M059J (cell line): ENCODE results near the gene MEGF6. TPM values are rescaled to one million over a fixed set of nuclear protein-coding genes. Genes with fewer than 3 reads are reported as not detected.

Source experiments
- DNase-seq: peaks from one replicate; pipeline ENCODE4 v3.0.0-alpha.2; 2012; ENCODE audit warnings: low read depth
- total RNA-seq: library from RNA; depleted of rRNA; stranded (reverse); fragments of >200 nt; shearing (Covaris generic); gene quantifications from 2 replicates; pipeline ENCODE4 v1.2.3, GENCODE V29; 2014

Gene MEGF6
- total RNA-seq, 1 experiment from 2014 or later = 20.9 TPM

GRCh38 chr1:3460672-3461131 lies 150.6 kb downstream of the MEGF6 start:
- peak; percentile 69 for DNase-seq

GRCh38 chr1:3459940-3460671 lies 151.2 kb downstream of the MEGF6 start:
- DNase-seq = no peak

DNA sequence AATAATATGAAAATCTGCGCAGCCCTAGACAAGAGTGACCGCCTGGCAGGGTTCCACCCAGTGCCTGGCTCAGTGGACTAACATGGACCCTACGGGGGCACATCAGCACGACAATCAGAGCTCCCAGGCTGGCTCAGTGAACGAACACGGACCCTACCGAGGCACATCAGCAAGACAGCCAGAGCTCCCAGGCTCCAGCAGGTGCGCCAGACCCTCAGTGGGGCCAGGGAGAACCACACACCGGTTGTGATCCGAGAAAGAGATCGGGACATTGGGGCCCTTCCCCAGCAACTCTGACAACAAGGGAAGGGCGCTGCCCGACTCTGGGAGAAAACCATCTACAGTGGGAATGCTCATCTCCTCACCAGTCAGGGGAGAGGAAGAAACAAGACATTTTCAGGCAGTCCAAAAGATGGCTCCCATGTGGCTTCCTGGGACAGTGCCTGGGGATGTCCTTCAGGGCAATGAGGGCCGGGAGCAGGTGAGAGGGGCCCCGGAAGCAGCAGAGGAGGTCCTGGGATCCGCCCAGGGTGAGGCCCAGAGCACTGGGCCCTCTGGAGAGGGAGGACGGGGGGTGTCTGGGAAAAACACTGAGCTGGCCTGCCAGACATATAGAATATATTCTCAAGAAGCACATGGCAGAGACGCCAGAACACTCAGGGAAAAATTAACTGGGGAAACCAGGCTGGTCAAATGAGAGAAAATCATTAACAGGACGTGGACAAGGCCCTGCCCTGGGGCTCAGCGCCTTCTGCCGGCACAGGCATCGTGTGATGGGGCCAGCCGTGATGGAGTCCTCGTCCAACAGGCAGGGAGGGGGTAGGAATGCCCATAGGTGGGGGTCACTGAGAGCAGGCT lies 152.0 kb downstream of the MEGF6 start:
- no peak for DNase-seq

DNA sequence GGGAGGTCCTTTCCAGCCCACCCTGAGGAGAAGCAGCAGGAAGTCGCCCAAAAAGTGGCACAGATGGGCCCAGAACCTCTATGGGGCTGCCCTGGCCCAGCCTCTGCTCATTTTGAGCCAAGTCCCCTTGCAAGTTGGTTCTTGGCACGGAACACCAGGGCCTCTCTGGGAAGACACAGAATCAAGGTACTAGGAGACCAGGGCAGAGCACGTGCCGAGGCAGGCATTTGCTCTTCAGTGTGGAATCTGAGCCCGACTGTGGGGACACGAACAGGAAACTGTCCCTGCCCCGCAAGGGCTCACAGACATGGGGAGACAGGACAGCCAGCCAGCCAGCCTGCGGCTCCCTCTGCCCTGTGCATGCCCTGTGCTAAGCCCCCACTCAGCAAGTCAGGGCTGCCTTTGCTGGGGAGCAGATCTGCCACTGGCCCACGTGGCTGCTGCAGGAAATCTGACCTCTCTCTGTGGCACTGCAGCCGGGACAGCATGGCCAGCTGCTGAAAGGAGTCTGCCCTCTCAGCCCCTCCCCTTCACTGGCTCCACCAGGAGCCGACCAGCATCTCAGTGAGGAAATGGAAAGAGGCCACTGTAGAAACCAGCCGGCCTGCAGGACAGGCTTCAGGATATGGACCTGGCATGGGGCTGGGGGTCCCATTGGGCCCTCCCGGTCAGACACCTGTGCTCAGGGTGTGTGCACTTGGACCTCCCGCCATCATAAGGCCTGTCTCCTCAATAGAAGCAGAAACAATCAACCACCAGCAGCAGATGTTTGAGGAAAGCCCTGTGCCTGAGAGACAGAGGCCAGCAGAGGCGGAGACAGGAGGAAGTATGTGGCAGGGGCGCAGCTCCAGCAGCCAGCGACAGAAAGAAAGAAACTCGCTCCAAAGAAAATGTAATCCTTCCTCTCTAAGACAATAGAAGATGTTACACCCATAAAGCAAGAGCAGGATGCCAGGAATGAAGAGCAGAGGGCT lies 153.1 kb downstream of the MEGF6 start:
- no peak for DNase-seq

- no peak for DNase-seq
Observed at GRCh38 chr1:3456964-3457909, 154.1 kb downstream of the MEGF6 start.

- DNase-seq = no peak
Observed at GRCh38 chr1:3456449-3456963, 154.8 kb downstream of the MEGF6 start.

DNA sequence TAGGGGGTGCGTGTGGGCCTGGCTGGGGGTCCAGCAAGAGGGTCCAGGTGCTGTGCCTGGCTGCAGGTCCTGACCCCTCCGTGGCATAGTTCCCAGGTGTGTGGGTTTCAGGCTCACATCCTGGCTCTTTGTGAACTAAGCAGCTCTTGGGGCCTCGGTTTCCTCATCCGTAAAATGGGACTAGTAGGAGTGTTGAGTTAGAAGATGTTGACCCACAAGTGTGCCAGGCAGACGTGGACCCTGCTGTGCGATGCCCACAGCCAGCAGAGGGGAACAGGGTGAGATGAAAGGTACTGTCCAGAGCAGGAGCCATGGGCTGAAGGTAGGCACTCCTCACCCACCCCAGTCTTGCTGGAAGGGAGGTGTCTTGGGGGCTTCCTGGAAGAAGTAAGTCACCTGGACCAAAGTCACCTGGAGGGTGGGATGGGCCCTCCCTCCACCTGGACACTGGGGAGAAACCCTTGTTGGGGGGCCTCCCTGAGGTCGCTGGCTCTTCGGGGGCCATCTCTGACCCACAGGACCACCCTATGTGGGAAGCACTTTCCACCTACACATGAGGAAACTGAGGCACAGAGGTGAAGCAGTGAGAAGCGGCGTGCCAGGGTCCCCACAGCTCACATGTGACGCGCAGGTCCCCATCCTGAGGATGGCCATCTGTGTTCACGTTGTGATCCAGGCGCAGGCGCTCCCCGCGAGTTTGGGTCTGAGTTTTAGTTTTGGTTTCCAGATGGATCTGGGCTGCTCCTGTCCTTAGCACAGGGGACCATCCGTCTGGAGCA lies 155.4 kb downstream of the MEGF6 start:
- no peak for DNase-seq

DNA sequence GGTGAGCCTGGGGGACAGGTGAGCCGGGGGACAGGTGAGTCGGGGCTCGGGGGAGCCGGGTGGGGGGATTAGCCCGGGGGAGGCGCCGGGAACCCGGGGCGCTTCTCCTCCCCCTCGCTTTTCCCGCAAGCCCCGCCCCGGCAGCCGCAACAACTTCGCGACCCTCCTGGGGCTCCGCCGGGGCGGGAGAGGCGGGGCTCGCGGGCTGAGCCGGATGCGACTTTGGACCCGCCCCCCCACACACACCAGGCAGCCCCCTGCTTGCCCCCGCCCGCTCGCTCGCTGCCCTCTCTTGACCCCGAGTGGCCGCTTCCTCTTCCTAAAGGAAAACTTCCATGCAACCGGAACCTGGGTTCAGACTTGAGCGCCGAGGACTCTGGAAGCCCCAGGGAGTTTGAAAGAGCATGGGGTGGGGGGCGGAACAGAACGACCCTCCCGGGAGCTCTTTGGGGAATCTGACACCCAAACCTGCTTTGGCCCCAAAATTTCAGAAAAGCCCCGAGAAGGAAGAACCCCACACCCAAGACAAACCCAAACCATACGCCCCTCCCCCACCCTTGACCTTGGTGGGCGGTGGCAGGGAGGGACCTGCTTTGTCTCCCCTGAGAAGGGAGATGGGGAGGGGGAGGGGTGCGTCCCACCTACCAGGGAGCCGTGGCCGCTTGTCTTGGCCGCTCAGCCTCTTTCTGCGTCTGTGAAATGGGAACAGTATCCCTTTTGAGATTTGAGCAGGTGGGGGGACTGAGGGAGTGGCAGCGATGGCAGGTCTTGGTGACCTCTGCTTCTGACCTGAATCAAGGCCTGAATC lies 156.3 kb downstream of the MEGF6 start:
- DNase-seq = peak; percentile 27

GRCh38 chr1:3453891-3454810 lies 157.2 kb downstream of the MEGF6 start, which contains the start of gene ARHGEF16:
Gene ARHGEF16, plus strand, starts transcription at chr1:3454665. Its CDS starts 8,420 bp downstream, at chr1:3463085.
- peak; percentile 54 for DNase-seq

DNA sequence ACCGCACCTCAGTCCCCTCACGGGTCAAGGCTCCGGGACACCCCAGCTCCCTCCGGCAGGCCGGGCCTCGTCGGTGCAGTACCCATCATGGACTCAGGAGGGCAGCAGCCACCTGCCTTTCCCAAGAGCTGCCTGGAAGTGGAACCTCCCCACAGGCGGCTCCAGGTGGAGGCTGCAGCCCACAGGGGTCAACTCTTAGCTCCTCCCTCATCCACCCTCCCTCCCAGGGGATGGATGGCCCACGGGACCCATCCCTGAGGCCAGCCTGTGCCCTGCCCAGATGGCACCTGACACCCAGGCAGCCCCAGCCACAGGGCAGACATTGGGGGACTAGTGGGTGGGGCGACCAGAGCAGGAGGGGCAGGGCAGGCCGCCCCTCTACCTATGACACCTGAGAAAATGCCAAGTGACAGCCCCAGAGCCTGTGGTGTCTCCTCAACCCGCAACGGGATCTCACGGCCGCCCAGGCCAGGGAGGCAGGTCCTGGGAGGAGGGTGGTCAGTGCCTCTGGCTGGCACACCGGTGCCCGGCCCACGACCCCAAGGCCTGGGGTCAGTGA lies 158.0 kb downstream of the MEGF6 start:
- DNase-seq = peak; percentile 69

GRCh38 chr1:3452866-3453175 lies 158.5 kb downstream of the MEGF6 start:
- no peak for DNase-seq

- DNase-seq = no peak
Observed at GRCh38 chr1:3451994-3452865, 159.1 kb downstream of the MEGF6 start.

GRCh38 chr1:3450983-3451382 lies 160.3 kb downstream of the MEGF6 start:
- no peak for DNase-seq

GRCh38 chr1:3450202-3450863 lies 161.0 kb downstream of the MEGF6 start:
- no peak for DNase-seq

DNA sequence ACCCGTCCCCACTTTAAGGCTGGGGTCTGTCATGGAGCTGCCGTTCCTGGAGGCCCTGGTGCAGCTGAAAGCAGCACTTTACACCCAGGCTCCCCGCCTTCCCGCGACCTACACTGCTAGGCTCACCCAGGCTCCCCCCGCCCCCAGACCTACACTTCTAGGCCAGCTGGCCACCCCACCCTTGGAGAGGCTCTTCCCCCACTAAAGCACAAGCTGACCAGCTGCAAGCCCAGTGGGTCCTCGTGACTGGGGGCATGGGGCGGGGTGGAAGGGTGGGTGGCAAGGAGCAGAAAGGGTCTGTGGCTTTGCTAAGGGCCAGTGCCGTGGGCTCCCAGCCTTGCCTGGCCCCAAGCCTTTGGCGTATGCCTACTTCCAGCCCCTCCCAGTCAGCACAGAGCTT lies 166.6 kb downstream of the MEGF6 start:
- no peak for DNase-seq

- no peak for DNase-seq
Observed at GRCh38 chr1:3444298-3444697, 167.0 kb downstream of the MEGF6 start.
